Measurements from ENCODE around the gene CBX8. TPM values are rescaled to one million over a fixed set of nuclear protein-coding genes. Genes with fewer than 3 reads are reported as not detected.

CBX8 gene
- total and polyA plus RNA-seq, 10 donors = 2.1 to 5.6 (median 3.4) TPM

DNA sequence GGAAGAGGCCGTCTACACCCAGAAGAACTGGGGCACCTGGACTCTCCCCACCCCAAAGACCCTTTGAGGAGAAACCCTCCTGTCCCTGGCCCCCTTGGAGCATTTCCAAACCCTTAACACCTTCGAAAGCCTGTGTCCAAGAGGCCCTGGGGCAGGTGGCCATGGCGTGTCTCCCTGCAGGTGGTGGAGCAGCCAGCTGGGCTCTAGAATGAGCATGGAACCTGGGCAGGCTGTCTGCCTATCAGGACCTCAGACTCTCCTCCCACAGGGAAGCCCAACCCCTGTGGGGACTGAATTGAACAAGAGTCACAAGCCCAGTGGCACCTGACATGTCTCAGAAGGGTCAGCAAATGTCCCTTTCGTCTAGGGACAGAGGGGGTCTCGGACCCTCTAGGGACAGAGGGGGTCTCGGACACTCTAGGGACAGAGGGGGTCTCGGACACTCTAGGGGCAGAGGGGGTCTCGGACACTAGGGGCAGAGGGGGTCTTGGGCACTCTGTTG, 33.9 kb upstream of the CBX8 start:
- Histone ChIP-seq H3K9me3 (no peaks in the 10 kb centered on the region), H3K27ac (no peak overlapping the region), H3K36me3 (peaks cover 3 to 35% (median 23%) of the 10 kb centered on the region in 6 donors), H3K4me1 (peaks cover 15 to 82% (median 65%) of the 10 kb centered on the region in 6 donors), H3K4me3 (no peak overlapping the region), H3K27me3 (replicated peaks in 1 of 7) (peaks cover 0 to 13% (median 0%) of the 10 kb centered on the region in 7 donors)
- intact Hi-C loops (cut with DNase I; ENCODE audit: low total_unique reads) = loop anchor here (10.0 kb wide), 1 partner anchor 86 kb away; no protein-coding TSS in a partner anchor
- TF ChIP-seq CTCF (IDR thresholded peaks at IDR 0.05 in 8 of 11, conservative IDR thresholded peaks at IDR 0.05 in 3 of 11) (no peak), POLR2AphosphoS5 (IDR thresholded peaks at IDR 0.05) (no peak), POLR2A (IDR thresholded peaks at IDR 0.05) (no peak)
- WGBS, 5 donors = 73 to 95% (median 92%) methylated on average over 2 to 8 of the region's 8 CpGs
- no peak for DNase-seq

DNA sequence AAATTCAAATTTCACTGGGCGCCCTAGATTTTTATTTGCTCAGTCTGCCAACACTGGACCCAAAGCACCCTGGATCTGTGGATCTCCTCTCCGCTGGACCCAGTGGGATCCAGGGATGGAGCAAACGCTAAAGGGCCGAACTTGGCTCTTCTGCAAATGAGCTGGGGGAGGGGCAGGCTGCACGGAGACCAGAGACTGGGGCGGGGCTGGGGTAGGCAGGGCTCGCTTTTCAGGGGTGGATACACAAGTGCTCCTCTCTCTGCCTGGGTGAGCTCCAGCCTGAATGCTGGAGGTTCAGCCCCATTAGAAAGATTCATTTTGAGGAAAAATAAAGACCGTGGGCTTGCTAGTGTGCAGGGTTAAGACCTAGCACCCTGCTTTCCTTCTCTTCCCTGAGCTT, 33.4 kb upstream of the CBX8 start:
- Histone ChIP-seq H3K27me3 (replicated peaks in 1 of 7) (peaks cover 0 to 13% (median 0%) of the 10 kb centered on the region in 7 donors), H3K27ac (no peak overlapping the region), H3K4me1 (peaks cover 15 to 78% (median 60%) of the 10 kb centered on the region in 6 donors), H3K9me3 (no peaks in the 10 kb centered on the region), H3K4me3 (no peak overlapping the region), H3K36me3 (peaks cover 3 to 29% (median 21%) of the 10 kb centered on the region in 6 donors)
- intact Hi-C loops (cut with DNase I; ENCODE audit: low total_unique reads) = loop anchor here (10.0 kb wide), 1 partner anchor 86 kb away; no protein-coding TSS in a partner anchor
- DNase-seq = no peak
- 77 to 83% (median 79%) methylated on average over 8 of the region's 8 CpGs for WGBS, 5 donors
- no peak for TF ChIP-seq CTCF (IDR thresholded peaks at IDR 0.05 in 8 of 11, conservative IDR thresholded peaks at IDR 0.05 in 3 of 11)
- TF ChIP-seq POLR2AphosphoS5 (IDR thresholded peaks at IDR 0.05) = no peak
- TF ChIP-seq POLR2A (IDR thresholded peaks at IDR 0.05) = no peak

DNA sequence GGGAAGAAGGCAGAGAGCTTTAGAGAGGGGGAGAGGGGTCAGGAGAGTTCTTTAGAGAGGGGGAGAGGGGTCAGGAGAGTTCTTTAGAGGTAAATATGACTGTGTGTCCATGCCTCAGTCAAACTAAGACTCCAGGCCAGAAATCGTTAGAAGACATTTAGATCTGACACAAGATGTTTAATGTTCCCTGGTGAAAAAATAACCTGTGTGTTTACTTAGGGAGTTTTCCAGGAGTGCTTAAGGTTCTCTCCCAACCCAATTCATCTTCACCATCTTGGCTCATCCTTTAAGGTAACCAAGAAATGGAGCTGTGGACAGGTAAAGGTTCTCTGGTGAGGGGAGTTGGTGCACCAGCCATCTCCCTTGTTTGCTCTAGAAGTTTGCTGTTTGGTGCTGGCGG, 32.6 kb upstream of the CBX8 start:
- peaks cover 0 to 13% (median 0%) of the 10 kb centered on the region in 7 donors for H3K27me3 ChIP-seq (replicated peaks in 1 of 7)
- no peak overlapping the region for H3K4me3 ChIP-seq
- H3K36me3 ChIP-seq = peaks cover 3 to 21% (median 13%) of the 10 kb centered on the region in 6 donors
- H3K27ac ChIP-seq = no peak overlapping the region
- intact Hi-C loops (cut with DNase I; ENCODE audit: low total_unique reads) = no loop called here
- DNase-seq = no peak
- H3K4me1 ChIP-seq = peaks cover 15 to 69% (median 53%) of the 10 kb centered on the region in 6 donors
- TF ChIP-seq POLR2AphosphoS5 (IDR thresholded peaks at IDR 0.05) (no peak), CTCF (IDR thresholded peaks at IDR 0.05 in 8 of 11, conservative IDR thresholded peaks at IDR 0.05 in 3 of 11) (no peak), POLR2A (IDR thresholded peaks at IDR 0.05) (no peak)
- H3K9me3 ChIP-seq = no peaks in the 10 kb centered on the region
- 57 to 77% (median 64%) methylated on average over 2 of the region's 2 CpGs for WGBS, 5 donors

DNA sequence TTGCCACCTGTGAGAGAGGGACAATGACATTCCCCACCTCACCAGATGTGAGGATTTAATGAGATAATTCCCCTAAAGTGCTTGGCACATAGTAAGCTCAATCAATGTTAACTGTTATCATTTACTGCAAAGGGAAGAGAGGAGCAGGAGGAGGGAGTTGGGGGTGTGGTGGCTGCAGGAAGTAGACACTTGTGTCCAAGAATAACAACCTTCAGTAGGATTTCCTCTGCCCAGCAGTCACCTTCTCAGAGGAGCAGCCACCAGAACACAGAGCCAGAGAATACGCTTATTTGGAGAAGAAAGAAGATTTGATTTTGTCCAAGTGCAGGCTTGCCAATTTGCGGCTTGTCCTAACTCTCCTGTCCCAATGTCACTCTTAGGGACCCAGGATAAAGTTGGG, 32.1 kb upstream of the CBX8 start:
- no peak overlapping the region for H3K4me3 ChIP-seq
- WGBS, 5 donors = 51 to 63% (median 60%) methylated on average over 2 of the region's 2 CpGs
- peaks cover 0 to 13% (median 0%) of the 10 kb centered on the region in 7 donors for H3K27me3 ChIP-seq (replicated peaks in 1 of 7)
- intact Hi-C loops (cut with DNase I; ENCODE audit: low total_unique reads) = no loop called here
- H3K9me3 ChIP-seq = no peaks in the 10 kb centered on the region
- no peak for DNase-seq
- H3K36me3 ChIP-seq = peaks cover 2 to 16% (median 9%) of the 10 kb centered on the region in 6 donors
- no peak overlapping the region for H3K27ac ChIP-seq
- TF ChIP-seq POLR2AphosphoS5 (IDR thresholded peaks at IDR 0.05) (no peak), CTCF (IDR thresholded peaks at IDR 0.05 in 8 of 11, conservative IDR thresholded peaks at IDR 0.05 in 3 of 11) (no peak), POLR2A (IDR thresholded peaks at IDR 0.05) (no peak)
- peaks cover 15 to 67% (median 50%) of the 10 kb centered on the region in 6 donors for H3K4me1 ChIP-seq

All from spleen (tissue), 11 donors.